ENCODE data around the gene STEAP3. TPM values are rescaled to one million over a fixed set of nuclear protein-coding genes. Genes with fewer than 3 reads are reported as not detected.
A peak's percentile ranks its signal among the peaks of the same experiment; 100 is the strongest.

STEAP3 gene
- polyA plus RNA-seq, 1 donor from 2014 or later: not detected

- no peaks in the 10 kb centered on the region for H3F3A ChIP-seq (ENCODE audit: insufficient read depth, low read length, poor library complexity, severe bottlenecking)
- no peak overlapping the region for H3K4me3 ChIP-seq (ENCODE audit: low read length)
- H2AFZ ChIP-seq (ENCODE audit: low read depth, low read length): no peak overlapping the region
- H3K4me2 ChIP-seq (ENCODE audit: low read length): no peak overlapping the region
- H3K9me2 ChIP-seq (ENCODE audit: insufficient read depth, low read length): no peaks in the 10 kb centered on the region
- no peaks in the 10 kb centered on the region for H3K79me2 ChIP-seq (replicated peaks; ENCODE audit: insufficient read depth, low read length)
- no peaks in the 10 kb centered on the region for H3K36me3 ChIP-seq (ENCODE audit: insufficient read depth, low read length)
- no peaks in the 10 kb centered on the region for H4K20me1 ChIP-seq (ENCODE audit: insufficient read depth)
- H3K9me3 ChIP-seq (ENCODE audit: low read length): no peaks in the 10 kb centered on the region
- no peaks in the 10 kb centered on the region for H3K27me3 ChIP-seq (ENCODE audit: insufficient read depth, low read depth, low read length)
- TF ChIP-seq TAF1 (IDR thresholded peaks at IDR 0.05; ENCODE audit: low read depth): no peak
- TF ChIP-seq POLR2AphosphoS5 (IDR thresholded peaks at IDR 0.05): no peak
- TF ChIP-seq RAD21 (conservative IDR thresholded peaks at IDR 0.05): no peak
- TF ChIP-seq REST (IDR thresholded peaks at IDR 0.05; ENCODE audit: borderline replicate concordance): no peak
- no peak for TF ChIP-seq CTCF (IDR thresholded peaks at IDR 0.05; ENCODE audit: poor library complexity, severe bottlenecking)
- TF ChIP-seq MXI1 (conservative IDR thresholded peaks at IDR 0.05; ENCODE audit: poor library complexity, severe bottlenecking): no peak
- no peak for TF ChIP-seq SMC3 (conservative IDR thresholded peaks at IDR 0.05; ENCODE audit: poor library complexity)
- TF ChIP-seq EZH2 (IDR thresholded peaks at IDR 0.05; ENCODE audit: borderline replicate concordance, insufficient read depth, low read length, poor library complexity, severe bottlenecking): no peak
- no peak for TF ChIP-seq EP300 (conservative IDR thresholded peaks at IDR 0.05; ENCODE audit: poor library complexity, severe bottlenecking)
- peak overlapping the region; percentile 25 for H3K9ac ChIP-seq (ENCODE audit: low read length)
- no peak overlapping the region for H3K27ac ChIP-seq (ENCODE audit: low read length)
These were observed 32.3 kb downstream of the STEAP3 start for GRCh38 chr2:119255760-119256581.

GRCh38 chr2:119256582-119256921, 32.9 kb downstream of the STEAP3 start:
- Histone ChIP-seq H3K4me2 (ENCODE audit: low read length) (no peak overlapping the region), H4K20me1 (ENCODE audit: insufficient read depth) (no peaks in the 10 kb centered on the region), H3K9me3 (ENCODE audit: low read length) (no peaks in the 10 kb centered on the region), H3K9ac (ENCODE audit: low read length) (peak overlapping the region; percentile 25), H3F3A (ENCODE audit: insufficient read depth, low read length, poor library complexity, severe bottlenecking) (no peaks in the 10 kb centered on the region), H3K36me3 (ENCODE audit: insufficient read depth, low read length) (no peaks in the 10 kb centered on the region), H2AFZ (ENCODE audit: low read depth, low read length) (no peak overlapping the region), H3K9me2 (ENCODE audit: insufficient read depth, low read length) (no peaks in the 10 kb centered on the region), H3K27me3 (ENCODE audit: insufficient read depth, low read depth, low read length) (no peaks in the 10 kb centered on the region), H3K27ac (ENCODE audit: low read length) (no peak overlapping the region), H3K79me2 (replicated peaks; ENCODE audit: insufficient read depth, low read length) (no peaks in the 10 kb centered on the region), H3K4me3 (ENCODE audit: low read length) (no peak overlapping the region)
- TF ChIP-seq TAF1 (IDR thresholded peaks at IDR 0.05; ENCODE audit: low read depth) (no peak), MXI1 (conservative IDR thresholded peaks at IDR 0.05; ENCODE audit: poor library complexity, severe bottlenecking) (peak; percentile 25)
